Hematopoietic multipotent progenitor cell treated with erythropoietin and hydrocortisone succinate and interleukin-3 and kit ligand, for 6 days (in vitro differentiated cells): ENCODE data around the gene SCARB1.

ENCODE experiments used
- DNase-seq: peaks from one replicate; pipeline ENCODE4 v3.0.0-alpha.2; 2015

Gene SCARB1

GRCh38 chr12:124790650-124791400 lies 72.8 kb downstream of the SCARB1 start:
- no peak for DNase-seq

- no peak for DNase-seq
Observed at GRCh38 chr12:124788936-124789555, 74.6 kb downstream of the SCARB1 start.

- no peak for DNase-seq
Observed at GRCh38 chr12:124786061-124786964, 77.4 kb downstream of the SCARB1 start.

GRCh38 chr12:124784871-124785572 lies 78.6 kb downstream of the SCARB1 start:
- DNase-seq: no peak

GRCh38 chr12:124783087-124783486 lies 80.6 kb downstream of the SCARB1 start:
- no peak for DNase-seq

GRCh38 chr12:124782132-124782531 lies 81.5 kb downstream of the SCARB1 start:
- DNase-seq: no peak

- no peak for DNase-seq
Observed at GRCh38 chr12:124780752-124781685, 82.6 kb downstream of the SCARB1 start.

- no peak for DNase-seq
Observed at GRCh38 chr12:124780336-124780735, 83.3 kb downstream of the SCARB1 start.

GRCh38 chr12:124779161-124780141 lies 84.2 kb downstream of the SCARB1 start:
- DNase-seq: no peak

GRCh38 chr12:124778411-124778810 lies 85.3 kb downstream of the SCARB1 start:
- peak; percentile 56 for DNase-seq

- DNase-seq: no peak
Observed at GRCh38 chr12:124777399-124778372, 86.0 kb downstream of the SCARB1 start.

GRCh38 chr12:124776125-124776513 lies 87.5 kb downstream of the SCARB1 start:
- no peak for DNase-seq

- no peak for DNase-seq
Observed at GRCh38 chr12:124774462-124775167, 89.0 kb downstream of the SCARB1 start.

GRCh38 chr12:124774054-124774461 lies 89.6 kb downstream of the SCARB1 start:
- DNase-seq: peak; percentile 39

GRCh38 chr12:124772289-124773170 lies 91.1 kb downstream of the SCARB1 start:
- DNase-seq: no peak

- DNase-seq: peak; percentile 83
Observed at GRCh38 chr12:124771462-124772288, 92.0 kb downstream of the SCARB1 start.
